GM12874 (cell line): Measurements from ENCODE around the gene SOAT2.

Experiments
- TF ChIP-seq, protein P1 (sequence below): IDR thresholded peaks from 2 replicates; pipeline ENCODE4 v1.5.1; 2011; ENCODE audit warnings: low read depth, mild to moderate bottlenecking, control low read depth, low read length, moderate library complexity; ENCODE audit not compliant: insufficient read depth

SOAT2 gene

DNA sequence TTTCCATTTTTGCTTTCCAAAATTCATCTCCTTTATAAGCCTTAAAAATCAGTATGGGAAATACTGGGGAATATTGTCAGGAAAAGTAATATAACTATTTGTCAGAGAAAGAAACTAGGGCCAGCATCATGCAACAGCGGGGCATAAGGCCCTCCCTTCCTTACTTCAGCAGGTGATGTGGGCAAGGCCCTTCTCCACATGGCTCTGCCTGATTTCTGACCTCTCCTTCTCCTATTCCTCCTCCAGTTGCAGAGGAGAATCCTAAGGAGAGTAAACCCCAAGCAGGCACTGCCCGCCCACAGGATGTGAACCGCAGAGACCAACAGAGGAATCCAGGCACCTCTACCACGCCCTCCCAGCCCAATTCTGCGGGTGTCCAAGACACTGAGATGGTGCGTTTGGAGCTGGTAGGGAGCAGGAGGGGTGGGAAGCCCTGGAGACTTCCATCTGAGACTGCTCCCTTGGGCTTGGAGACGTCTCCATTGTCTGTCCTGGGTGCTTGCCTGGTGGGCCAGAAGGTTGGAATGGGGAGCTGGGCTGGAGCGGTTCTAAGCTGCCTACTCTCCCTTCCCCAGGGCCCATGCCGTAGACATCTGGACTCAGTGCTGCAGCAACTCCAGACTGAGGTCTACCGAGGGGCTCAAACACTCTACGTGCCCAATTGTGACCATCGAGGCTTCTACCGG lies 2.7 kb upstream of the SOAT2 start:
- TF ChIP-seq, protein P1, sequence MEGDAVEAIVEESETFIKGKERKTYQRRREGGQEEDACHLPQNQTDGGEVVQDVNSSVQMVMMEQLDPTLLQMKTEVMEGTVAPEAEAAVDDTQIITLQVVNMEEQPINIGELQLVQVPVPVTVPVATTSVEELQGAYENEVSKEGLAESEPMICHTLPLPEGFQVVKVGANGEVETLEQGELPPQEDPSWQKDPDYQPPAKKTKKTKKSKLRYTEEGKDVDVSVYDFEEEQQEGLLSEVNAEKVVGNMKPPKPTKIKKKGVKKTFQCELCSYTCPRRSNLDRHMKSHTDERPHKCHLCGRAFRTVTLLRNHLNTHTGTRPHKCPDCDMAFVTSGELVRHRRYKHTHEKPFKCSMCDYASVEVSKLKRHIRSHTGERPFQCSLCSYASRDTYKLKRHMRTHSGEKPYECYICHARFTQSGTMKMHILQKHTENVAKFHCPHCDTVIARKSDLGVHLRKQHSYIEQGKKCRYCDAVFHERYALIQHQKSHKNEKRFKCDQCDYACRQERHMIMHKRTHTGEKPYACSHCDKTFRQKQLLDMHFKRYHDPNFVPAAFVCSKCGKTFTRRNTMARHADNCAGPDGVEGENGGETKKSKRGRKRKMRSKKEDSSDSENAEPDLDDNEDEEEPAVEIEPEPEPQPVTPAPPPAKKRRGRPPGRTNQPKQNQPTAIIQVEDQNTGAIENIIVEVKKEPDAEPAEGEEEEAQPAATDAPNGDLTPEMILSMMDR, result no peak

DNA sequence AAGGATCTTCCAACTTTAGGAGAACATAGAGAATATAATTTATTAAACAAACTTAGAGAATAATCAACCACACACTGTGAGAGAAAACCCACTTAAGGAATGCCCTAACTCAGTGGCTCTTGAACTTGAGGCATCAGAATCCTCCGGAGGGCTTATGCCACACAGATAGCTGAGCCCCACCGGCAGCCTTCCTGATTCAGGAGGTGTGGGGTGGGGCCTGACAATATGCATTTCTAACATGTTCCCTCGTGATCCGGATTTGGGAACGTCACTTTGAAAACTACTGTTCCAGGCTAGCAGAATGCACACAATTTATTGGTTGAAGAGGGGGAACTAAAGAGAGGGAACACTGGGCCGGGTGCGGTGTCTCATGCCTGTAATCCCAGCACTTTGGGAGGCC lies 2.0 kb upstream of the SOAT2 start:
- TF ChIP-seq, protein P1, result no peak

- TF ChIP-seq, protein P1, result no peak
Observed at GRCh38 chr12:53101931-53102781, 1.1 kb upstream of the SOAT2 start.

DNA sequence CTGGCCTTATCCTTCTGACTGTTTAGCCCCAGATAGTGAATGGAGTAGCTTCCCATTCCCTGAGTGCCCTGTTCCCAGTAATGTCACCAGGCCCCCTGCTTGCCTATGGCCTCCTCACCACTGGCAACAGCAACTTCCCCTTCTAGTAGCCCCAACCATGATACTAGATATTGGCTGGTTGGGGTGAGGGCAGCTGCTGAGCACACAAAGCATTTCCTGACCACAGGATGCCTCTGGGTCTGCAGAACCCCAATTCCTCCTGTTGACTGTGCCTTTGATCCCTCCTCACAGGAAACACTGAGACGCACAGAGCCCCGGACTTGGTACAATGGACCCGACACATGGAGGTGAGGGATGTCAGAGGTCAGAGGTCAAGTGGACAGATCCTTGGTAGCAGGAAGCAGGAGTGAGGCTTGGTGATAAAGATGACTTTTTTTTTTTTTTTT lies 597 bp downstream of the SOAT2 start:
- TF ChIP-seq, protein P1, result no peak

GRCh38 chr12:53105256-53105655 lies 2.0 kb downstream of the SOAT2 start:
- TF ChIP-seq, protein P1, result no peak

DNA sequence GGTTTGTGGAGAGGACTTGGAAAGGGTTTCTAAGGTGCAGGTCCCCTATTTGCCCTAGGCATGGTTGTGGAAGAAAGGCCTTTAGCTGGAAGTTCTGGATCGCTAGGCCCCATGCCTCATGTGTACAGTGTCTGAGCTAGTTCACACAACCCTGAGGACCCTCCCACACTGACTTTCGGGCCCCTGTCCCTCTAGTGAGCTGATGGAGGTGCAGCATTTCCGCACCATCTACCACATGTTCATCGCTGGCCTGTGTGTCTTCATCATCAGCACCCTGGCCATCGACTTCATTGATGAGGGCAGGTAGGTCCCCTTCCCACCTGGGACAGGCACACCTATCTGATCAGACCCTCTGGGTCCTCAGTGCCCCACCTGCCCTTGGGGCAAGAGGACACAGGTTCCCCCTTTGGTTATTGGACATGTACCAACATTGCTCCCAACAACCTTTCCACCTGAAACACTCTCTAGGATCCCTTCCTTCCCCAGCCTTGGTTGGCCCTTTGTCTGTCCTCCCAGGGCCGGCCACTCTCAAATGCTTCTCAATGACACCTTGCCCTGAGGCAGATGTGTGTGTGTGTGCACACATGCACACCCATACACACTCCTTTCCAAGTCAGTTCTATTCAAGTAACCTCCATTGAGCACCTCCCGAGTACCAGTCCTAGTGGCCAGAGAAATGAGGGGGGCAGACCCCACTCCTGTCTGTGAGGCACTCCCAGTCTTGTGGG lies 2.6 kb downstream of the SOAT2 start:
- TF ChIP-seq, protein P1, result no peak

- TF ChIP-seq, protein P1, result no peak
Observed at GRCh38 chr12:53107122-53107521, 3.8 kb downstream of the SOAT2 start.
